Activated T-cell treated with anti-CD3 and anti-CD28 coated beads, Interleukin-2, amount 50 U/mL, for 4 hours (primary cell): ENCODE results near the gene CASKIN1. TPM values are rescaled to one million over a fixed set of nuclear protein-coding genes. Genes with fewer than 3 reads are reported as not detected.
"Not testable (repeated sequence)": the region's sequence is repeated elsewhere in the genome, so short reads cannot be mapped to it uniquely, and the experiment has no call there.

Experiments used
- ATAC-seq, 2 donors: fragments of 200-7000 bp; cut with Tn5 transposase; one replicate each; pipeline ENCODE4 v1.10.0; 2021
- DNase-seq: peaks from one replicate; pipeline ENCODE4 v3.0.0-alpha.2; 2020
- H3K27me3 Mint-ChIP-seq: one replicate; pipeline ENCODE4 v1.8.0; 2021; ENCODE audit warnings: low read depth, mixed read lengths
- H3K36me3 Mint-ChIP-seq: one replicate; pipeline ENCODE4 v1.8.0; 2022; ENCODE audit warnings: mixed read lengths; ENCODE audit not compliant: insufficient read depth
- H3K4me1 Mint-ChIP-seq: one replicate; pipeline ENCODE4 v1.8.0; 2021; ENCODE audit warnings: low read depth, mixed read lengths
- H3K4me3 Mint-ChIP-seq: one replicate; pipeline ENCODE4 v1.8.0; 2021; ENCODE audit warnings: mild to moderate bottlenecking, moderate library complexity, mixed read lengths
- H3K9me3 Mint-ChIP-seq: one replicate; pipeline ENCODE4 v1.8.0; 2021; ENCODE audit warnings: mixed read lengths
- total RNA-seq, 3 donors: library from RNA; stranded (reverse); gene quantifications; one replicate each; pipeline ENCODE4 v1.2.1, GENCODE V29; 2021

The CASKIN1 gene
- total RNA-seq = 1 to 10 TPM in 1 of 3 donors, under 1 TPM in 2; 0.14 to 1.5 (median 0.34) TPM

- DNase-seq = no peak
- peak; percentile 55 to 64 for ATAC-seq
- peaks cover 27% of the 10 kb centered on the region for H3K27me3 Mint-ChIP-seq
Observed at GRCh38 chr16:2196162-2196980, at the start of gene CASKIN1. Gene CASKIN1 (minus strand): TSS chr16:2196605. CDS start chr16:2196432, 173 bp downstream.

DNA sequence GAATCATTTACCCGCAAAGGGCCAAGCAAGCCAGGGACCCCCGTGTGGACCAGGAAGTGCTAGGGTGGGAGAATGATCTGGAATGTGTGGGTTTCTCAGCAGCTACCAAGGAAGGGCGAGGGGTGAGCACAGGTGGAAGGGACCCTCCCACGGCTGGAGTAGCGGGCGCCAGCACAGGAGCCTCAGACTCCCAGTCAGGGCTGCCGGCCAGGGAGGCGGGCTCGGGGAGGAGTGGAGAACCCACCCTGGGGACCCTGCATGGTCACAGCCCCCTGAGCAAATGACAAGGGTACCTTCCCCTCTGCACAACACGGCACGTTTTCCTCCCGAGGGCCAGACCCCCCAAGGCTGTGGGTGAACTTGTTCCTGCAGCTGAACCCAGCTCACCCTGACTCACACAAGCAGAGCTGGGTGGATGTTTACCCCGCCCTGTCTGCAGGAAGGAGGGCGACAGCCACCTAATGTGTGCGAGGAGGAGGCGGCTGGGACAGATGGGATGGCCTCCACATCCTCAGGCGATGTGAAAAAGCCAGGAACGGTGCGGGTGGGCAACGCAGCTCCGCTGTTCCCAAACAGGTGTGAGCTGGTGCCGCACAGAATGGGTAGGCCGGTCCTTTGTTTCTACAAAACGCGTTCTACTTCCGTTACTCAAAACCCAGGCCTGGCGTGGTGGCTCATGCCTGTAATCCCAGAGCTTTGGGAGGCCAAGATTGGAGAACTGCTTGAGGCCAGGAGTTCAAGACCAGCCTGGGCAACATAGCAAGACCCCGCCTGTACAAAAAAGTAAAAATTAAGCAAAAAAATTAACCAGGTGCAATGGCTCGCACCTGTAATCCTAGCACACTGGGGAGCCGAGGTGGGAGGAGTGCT lies 48.8 kb upstream of the CASKIN1 start:
- Mint-ChIP-seq H3K27me3 (no peaks in the 10 kb centered on the region), H3K36me3 (peaks cover 5% of the 10 kb centered on the region), H3K9me3 (no peaks in the 10 kb centered on the region), H3K4me3 (no peak overlapping the region), H3K4me1 (no peaks in the 10 kb centered on the region)
- no peak for DNase-seq
- no peak for ATAC-seq

More at GRCh38 chr16:2196162-2196980, at the start of gene CASKIN1:
- Mint-ChIP-seq H3K36me3 (no peaks in the 10 kb centered on the region), H3K4me1 (peaks cover 8% of the 10 kb centered on the region), H3K4me3 (peak within 1 kb of the TSS; percentile 53), H3K9me3 (no peaks in the 10 kb centered on the region)

DNA sequence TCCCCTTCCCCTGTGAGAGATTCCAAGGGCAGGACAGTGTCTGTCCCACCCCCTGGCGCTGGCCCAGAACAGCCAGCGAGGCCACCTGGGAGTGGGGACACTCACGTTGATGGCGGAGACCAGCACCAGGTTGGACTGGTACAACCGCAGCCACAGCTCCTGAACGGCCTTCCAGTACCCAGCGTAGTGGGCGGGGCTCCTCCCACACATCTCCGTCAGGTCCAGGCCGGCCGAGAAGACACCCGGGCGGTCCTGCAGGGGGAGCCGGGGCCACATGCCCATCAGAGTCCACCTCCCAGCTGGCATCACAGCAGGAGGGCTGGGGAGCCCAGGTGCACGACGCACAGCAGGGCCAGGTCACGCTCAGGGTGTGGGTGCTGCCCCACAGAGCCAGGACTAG lies 47.9 kb upstream of the CASKIN1 start:
- ATAC-seq = no peak
- peaks cover 5% of the 10 kb centered on the region for H3K36me3 Mint-ChIP-seq
- H3K4me1 Mint-ChIP-seq = no peaks in the 10 kb centered on the region
- H3K9me3 Mint-ChIP-seq = no peaks in the 10 kb centered on the region
- DNase-seq = no peak
- no peak overlapping the region for H3K4me3 Mint-ChIP-seq
- H3K27me3 Mint-ChIP-seq = no peaks in the 10 kb centered on the region

GRCh38 chr16:2243781-2244180 lies 47.4 kb upstream of the CASKIN1 start:
- Mint-ChIP-seq H3K27me3 (no peaks in the 10 kb centered on the region), H3K4me1 (no peaks in the 10 kb centered on the region), H3K4me3 (no peak overlapping the region), H3K9me3 (no peaks in the 10 kb centered on the region), H3K36me3 (peaks cover 5% of the 10 kb centered on the region)
- ATAC-seq = peak in 1 of 2 donors; percentile 25
- DNase-seq = no peak

- ATAC-seq = no peak
- Mint-ChIP-seq H3K4me3 (no peak overlapping the region), H3K36me3 (peaks cover 5% of the 10 kb centered on the region), H3K4me1 (no peaks in the 10 kb centered on the region), H3K9me3 (no peaks in the 10 kb centered on the region), H3K27me3 (no peaks in the 10 kb centered on the region)
- DNase-seq = no peak
Observed at GRCh38 chr16:2243031-2243528, 46.7 kb upstream of the CASKIN1 start.

- Mint-ChIP-seq H3K9me3 (no peaks in the 10 kb centered on the region), H3K4me1 (no peaks in the 10 kb centered on the region), H3K27me3 (no peaks in the 10 kb centered on the region), H3K36me3 (peaks cover 5% of the 10 kb centered on the region), H3K4me3 (no peak overlapping the region)
- ATAC-seq (no peak), DNase-seq (no peak)
Observed at GRCh38 chr16:2242598-2242997, 46.2 kb upstream of the CASKIN1 start.

GRCh38 chr16:2240331-2240730 lies 43.9 kb upstream of the CASKIN1 start:
- H3K36me3 Mint-ChIP-seq, H3K4me1 Mint-ChIP-seq, DNase-seq, ATAC-seq, H3K9me3 Mint-ChIP-seq, H3K4me3 Mint-ChIP-seq, H3K27me3 Mint-ChIP-seq: not testable (repeated sequence)

DNA sequence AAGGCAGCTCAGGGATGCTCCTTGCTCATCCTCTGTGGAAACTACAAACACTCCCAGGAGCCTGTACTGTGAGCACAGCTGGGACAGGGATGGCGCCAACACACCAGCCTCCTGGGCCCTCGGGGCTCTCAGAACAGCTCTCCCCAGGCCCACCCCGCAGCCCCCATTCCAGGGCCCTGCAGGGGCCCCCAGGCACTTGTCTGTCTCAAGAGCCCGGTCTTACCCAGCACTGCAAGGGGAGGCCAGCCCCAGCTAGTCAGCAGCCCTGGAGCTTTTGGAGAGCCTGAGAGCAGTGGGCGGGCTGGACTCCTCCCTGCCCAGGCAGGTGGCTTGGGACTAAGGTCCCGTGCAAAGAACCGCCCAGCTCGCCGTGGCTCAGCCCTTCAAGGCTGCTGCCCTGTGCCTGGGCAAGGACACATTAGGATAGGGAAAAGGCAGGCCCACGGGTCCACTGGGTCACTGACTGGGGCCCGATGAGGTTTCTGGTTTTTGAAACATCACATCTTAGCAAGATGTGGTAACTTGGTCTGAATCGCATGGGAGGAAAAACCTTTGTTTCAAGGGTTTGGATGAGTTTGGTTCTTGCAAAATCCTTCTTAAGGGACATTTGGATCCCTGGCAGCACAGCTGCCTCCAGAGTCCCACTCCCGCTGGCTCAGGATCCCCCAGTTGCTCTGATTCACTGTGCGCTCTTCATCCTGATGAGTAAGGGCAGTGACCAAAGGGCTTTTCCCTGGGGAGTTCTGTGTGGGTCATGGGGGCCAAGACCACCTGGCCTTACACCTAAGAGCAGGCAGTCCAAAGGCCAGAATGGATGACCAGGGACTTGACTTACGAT lies 42.7 kb upstream of the CASKIN1 start:
- no peaks in the 10 kb centered on the region for H3K9me3 Mint-ChIP-seq
- ATAC-seq = no peak
- H3K4me1 Mint-ChIP-seq = no peaks in the 10 kb centered on the region
- no peaks in the 10 kb centered on the region for H3K27me3 Mint-ChIP-seq
- no peak overlapping the region for H3K4me3 Mint-ChIP-seq
- H3K36me3 Mint-ChIP-seq = peaks cover 10% of the 10 kb centered on the region
- no peak for DNase-seq

DNA sequence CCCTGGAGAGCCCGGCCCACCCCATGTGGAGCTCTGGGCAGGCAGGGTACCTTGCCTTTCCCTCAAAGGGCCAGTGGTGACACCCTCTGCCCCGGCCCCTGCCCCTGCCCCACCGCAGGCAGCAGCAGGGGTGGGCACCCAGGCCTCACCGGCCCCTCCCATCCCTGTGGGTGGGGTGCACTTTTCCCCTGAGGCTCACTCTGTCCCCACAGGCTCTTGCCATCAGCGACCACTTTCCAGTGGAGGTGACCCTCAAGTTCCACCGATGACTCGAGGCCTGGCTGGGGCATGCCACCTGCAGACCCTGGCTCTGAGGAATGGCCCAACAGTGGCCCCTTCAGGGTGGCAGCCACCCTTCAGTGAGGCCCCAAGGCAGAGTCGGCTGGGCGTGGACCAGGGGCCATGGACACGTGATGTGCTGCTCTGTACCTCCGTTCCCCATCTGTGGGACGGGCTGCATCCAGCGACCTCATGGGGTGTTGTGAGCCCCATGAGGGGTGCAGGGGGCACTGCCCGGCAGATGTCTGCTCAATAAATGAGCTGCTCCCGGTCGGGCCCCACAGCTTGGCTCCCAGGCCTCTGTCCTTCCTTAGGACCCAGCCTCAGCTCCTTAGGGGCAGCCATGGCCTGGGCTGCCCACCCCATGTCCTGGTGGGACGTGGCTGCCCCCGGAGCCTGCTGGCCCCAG lies 41.9 kb upstream of the CASKIN1 start:
- H3K9me3 Mint-ChIP-seq = no peaks in the 10 kb centered on the region
- H3K4me3 Mint-ChIP-seq = no peak overlapping the region
- no peak for DNase-seq
- peaks cover 13% of the 10 kb centered on the region for H3K36me3 Mint-ChIP-seq
- H3K4me1 Mint-ChIP-seq = no peaks in the 10 kb centered on the region
- no peak for ATAC-seq
- H3K27me3 Mint-ChIP-seq = no peaks in the 10 kb centered on the region

GRCh38 chr16:2237493-2238149 lies 41.2 kb upstream of the CASKIN1 start:
- Mint-ChIP-seq H3K4me3 (no peak overlapping the region), H3K27me3 (no peaks in the 10 kb centered on the region), H3K36me3 (peaks cover 13% of the 10 kb centered on the region), H3K4me1 (no peaks in the 10 kb centered on the region), H3K9me3 (no peaks in the 10 kb centered on the region)
- no peak for ATAC-seq
- no peak for DNase-seq

DNA sequence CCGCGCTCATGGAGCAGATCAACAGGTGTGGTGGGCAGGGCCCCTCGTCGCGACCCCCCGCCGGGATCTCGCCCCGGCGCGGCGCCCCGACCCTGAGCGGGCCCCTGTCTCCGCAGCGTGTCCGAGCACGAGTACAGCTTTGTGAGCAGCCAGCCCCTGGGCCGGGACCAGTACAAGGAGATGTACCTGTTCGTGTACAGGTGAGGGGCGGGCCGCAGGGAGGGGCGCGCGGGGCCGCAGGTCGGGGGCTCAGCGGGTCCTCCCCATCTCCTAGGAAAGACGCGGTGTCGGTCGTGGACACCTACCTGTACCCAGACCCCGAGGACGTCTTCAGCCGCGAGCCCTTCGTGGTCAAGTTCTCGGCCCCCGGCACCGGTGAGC lies 40.7 kb upstream of the CASKIN1 start:
- ATAC-seq = no peak
- peaks cover 11% of the 10 kb centered on the region for H3K36me3 Mint-ChIP-seq
- H3K27me3 Mint-ChIP-seq = no peaks in the 10 kb centered on the region
- DNase-seq = no peak
- no peak overlapping the region for H3K4me3 Mint-ChIP-seq
- no peaks in the 10 kb centered on the region for H3K9me3 Mint-ChIP-seq
- no peaks in the 10 kb centered on the region for H3K4me1 Mint-ChIP-seq

- H3K36me3 Mint-ChIP-seq = peaks cover 14% of the 10 kb centered on the region
- no peaks in the 10 kb centered on the region for H3K9me3 Mint-ChIP-seq
- no peak within 1 kb of the TSS for H3K4me3 Mint-ChIP-seq
- no peak for DNase-seq
- H3K27me3 Mint-ChIP-seq = no peaks in the 10 kb centered on the region
- ATAC-seq = peak in 1 of 2 donors; percentile 23
- no peaks in the 10 kb centered on the region for H3K4me1 Mint-ChIP-seq
Observed at GRCh38 chr16:2236337-2237101, 40.1 kb upstream of the CASKIN1 start, which contains the start of gene DNASE1L2. Gene DNASE1L2 (plus strand): TSS chr16:2236444. CDS start chr16:2236817, 373 bp downstream.
